GM18861 (cell line): ENCODE measurements around the gene MDM2.
"Not testable (repeated sequence)": the region's sequence is repeated elsewhere in the genome, so short reads cannot be mapped to it uniquely, and the experiment has no call there.

Experiments
- ATAC-seq: cut with Tn5 transposase; IDR thresholded peaks from one replicate; pipeline ENCODE4 v1.9.1; 2021; ENCODE audit not compliant: unreplicated experiment

MDM2 gene

GRCh38 chr12:68785823-68786222, 22.2 kb upstream of the MDM2 start:
- no peak for ATAC-seq

GRCh38 chr12:68786929-68787328, 21.0 kb upstream of the MDM2 start:
- no peak for ATAC-seq

DNA sequence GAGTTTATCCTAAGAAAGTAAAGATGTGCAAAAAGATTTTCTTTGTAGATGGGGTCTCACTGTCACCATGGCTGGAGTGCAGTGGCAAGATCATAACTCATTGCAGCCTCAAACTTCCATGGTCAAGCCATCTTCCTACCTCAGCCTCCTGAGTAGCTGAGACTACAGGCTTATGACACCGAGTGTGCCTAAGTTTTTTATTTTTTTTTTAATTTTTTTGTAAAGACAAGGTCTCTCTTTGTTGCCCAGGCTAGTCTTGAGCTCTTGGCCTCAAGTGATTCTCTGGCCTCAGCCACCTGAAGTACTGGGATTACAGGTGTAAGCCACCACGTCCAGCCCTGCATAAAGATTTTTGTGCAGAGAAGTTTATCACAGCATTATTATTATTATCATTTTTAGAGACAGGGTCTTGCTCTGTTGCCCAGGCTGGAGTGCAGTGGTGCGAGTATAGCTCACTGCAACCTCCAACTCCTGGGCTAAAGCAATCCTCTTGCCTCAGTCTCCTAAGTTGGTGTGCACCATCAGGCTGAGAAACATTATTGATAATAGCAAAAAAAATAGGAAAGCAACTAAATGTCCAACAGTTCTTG, 19.3 kb upstream of the MDM2 start:
- no peak for ATAC-seq

GRCh38 chr12:68789144-68789878, 18.7 kb upstream of the MDM2 start:
- no peak for ATAC-seq

GRCh38 chr12:68790081-68790951, 17.7 kb upstream of the MDM2 start:
- ATAC-seq: no peak

- no peak for ATAC-seq
Measured at GRCh38 chr12:68790952-68791234, 17.1 kb upstream of the MDM2 start.

GRCh38 chr12:68791897-68792481, 16.0 kb upstream of the MDM2 start:
- ATAC-seq: no peak

- ATAC-seq: peak; percentile 98
Measured at GRCh38 chr12:68792952-68793351, 15.0 kb upstream of the MDM2 start.

GRCh38 chr12:68793436-68793835, 14.5 kb upstream of the MDM2 start:
- no peak for ATAC-seq

DNA sequence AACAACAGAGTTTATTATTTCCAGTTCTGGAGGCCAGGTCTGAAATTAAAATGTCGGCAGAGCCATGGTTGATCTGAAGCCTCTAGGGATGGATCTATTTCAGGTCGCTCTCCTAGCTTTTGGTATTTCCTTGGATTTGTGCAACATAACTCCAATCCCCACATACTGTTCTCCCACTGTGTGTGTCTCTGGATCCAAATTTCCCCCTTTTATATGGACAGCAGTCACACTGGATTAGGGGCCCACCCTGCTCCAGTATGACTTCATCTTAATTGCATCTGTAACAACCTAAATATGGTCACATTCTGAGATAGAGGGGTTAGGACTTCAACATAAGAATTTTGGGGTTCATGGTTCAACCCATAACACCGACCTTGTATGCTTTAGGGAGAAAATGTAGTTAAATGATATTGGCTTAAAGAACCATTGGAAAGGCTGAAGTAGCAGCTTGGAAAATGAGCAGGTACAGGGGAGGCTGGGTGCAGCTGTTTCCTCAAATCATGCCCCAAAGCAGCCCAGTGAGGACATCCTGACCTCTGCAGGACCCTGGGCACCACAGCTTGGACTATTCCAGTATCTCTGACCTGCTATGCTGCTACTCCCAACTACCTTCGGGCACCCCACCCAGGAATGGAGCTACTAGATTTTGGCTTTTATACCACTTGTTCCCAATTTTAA, 13.9 kb upstream of the MDM2 start:
- ATAC-seq: no peak

GRCh38 chr12:68794653-68795251, 13.2 kb upstream of the MDM2 start:
- no peak for ATAC-seq

DNA sequence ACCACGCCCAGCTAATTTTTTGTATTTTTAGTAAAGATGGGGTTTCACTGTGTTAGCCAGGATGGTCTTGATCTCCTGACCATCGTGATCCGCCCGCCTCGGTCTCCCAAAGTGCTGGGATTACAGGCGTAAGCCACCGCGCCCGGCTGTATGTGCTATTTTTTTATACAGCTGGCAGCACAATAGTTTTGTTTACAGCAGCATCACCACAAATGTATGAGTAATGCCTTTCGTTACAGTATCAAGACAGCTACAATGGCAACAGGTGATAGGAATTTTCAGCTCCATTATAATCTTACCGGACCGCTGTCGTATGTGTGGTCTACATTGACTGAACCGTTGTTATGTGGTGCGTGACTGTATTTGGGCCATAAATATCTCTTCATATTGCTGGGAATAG, 11.6 kb upstream of the MDM2 start:
- ATAC-seq: no peak

GRCh38 chr12:68798882-68799234, 9.1 kb upstream of the MDM2 start:
- no peak for ATAC-seq

DNA sequence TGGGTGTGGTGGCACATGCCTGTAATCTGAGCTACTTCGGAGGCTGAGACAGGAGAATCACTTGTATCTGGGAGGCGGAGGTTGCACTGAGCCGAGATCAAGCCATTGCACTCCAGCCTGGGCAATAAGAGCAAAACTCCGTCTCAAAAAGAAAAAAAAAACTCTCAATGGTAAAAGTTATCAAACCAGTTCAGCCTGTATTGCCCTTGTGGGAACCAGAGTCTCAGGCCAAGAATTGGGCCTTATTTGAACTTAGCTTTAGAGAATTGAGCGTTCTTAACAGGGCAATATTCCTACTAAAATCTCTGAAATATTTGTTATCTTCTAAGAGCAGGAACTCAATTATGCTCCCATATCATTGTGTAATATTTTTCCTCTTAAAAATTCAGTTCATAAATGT, 7.7 kb upstream of the MDM2 start:
- no peak for ATAC-seq

DNA sequence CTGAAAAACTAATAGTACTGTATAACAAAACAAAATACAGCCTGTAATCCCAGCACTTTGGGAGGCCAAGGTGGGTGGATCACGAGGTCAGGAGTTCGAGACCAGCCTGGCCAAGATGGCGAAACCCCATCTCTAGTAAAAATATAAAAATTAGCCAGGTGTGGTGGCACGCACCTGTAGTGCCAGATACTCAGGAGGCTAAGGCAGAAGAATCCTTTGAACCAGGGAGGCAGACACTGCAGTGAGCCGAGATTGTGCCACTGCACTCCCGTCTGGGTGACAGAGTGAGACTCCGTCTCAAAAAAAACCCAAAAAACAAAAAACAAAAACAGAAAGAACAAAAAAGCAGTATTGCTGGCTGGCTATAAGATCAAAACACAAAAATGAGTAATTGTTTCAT, 6.9 kb upstream of the MDM2 start:
- not testable (repeated sequence) for ATAC-seq

GRCh38 chr12:68802372-68802745, 5.6 kb upstream of the MDM2 start:
- not testable (repeated sequence) for ATAC-seq

DNA sequence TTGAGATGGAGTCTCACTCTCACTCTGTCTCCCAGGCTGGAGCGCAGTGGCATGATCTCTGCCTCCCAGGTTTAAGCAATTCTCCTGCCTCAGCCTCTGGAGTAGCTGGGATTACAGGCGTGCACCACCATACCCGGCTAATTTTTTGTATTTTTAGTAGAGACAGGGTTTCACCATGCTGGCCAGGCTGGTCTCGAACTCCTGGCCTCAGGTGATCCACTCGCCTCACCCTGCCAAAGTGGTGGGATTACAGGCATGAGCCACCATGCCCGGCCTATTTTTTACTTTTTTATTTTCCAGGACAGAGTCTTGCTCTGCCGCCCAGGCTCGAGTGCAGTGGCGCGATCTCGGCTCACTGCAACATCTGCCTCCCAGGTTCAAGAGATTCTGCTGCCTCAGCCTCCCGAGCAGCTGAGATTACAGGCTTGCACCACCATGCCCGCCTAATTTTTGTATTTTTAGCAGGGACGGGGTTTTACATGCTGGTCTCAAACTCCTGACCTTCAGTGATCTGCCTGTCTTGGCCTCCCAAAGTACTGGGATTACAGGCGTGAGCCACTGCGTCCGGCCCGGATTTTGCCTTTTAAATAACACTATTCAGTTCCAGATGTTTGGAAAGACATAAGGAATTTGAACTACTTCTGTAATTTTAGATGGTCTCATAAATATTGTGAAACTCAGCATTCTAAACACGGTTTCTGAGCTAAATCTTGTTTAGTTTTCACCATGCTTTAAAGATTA, 4.9 kb upstream of the MDM2 start:
- ATAC-seq: not testable (repeated sequence)

DNA sequence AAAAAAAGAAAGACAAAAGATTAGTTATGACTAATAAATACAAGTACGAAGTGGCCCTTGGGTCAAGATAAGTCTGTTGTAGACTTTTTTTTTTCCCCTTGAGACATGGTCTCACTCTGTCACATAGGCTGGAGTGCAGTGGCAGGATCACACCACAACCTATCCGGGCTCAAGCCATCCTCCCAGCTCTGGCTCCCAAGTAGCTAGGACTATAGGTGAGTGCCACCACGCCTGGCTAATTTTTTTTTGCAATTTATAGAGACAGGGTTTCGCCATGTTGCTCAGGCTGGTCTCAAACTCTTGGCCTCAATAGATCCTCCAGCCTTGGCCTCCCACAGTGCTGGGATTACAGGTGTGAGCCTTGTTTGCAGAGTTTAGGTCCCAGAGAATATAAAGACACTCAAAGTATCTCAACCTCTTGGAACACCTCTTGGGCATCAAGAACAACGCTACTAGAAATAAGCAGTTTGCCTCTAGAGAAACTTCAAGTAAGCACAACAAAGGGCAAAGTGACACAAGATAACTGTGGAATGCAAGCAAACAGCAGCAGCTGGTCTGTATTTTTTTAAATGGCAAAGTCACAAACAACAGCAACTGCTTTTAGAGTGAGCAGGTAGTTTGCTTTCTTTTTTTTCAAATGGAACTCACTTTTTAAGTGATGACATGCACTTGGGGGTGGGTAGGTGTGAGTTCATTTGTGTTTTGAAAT, 3.9 kb upstream of the MDM2 start:
- no peak for ATAC-seq
